NCI-H1436 (cell line): ENCODE measurements around the gene TMEM201.

ENCODE experiments used
- DNase-seq: peaks from one replicate; lab custom pipeline; 2025; lab: John Stamatoyannopoulos, UW

Gene TMEM201

GRCh38 chr1:9580942-9581341 lies 7.8 kb upstream of the TMEM201 start:
- no peak for DNase-seq

GRCh38 chr1:9586147-9586766 lies 2.5 kb upstream of the TMEM201 start:
- no peak for DNase-seq

DNA sequence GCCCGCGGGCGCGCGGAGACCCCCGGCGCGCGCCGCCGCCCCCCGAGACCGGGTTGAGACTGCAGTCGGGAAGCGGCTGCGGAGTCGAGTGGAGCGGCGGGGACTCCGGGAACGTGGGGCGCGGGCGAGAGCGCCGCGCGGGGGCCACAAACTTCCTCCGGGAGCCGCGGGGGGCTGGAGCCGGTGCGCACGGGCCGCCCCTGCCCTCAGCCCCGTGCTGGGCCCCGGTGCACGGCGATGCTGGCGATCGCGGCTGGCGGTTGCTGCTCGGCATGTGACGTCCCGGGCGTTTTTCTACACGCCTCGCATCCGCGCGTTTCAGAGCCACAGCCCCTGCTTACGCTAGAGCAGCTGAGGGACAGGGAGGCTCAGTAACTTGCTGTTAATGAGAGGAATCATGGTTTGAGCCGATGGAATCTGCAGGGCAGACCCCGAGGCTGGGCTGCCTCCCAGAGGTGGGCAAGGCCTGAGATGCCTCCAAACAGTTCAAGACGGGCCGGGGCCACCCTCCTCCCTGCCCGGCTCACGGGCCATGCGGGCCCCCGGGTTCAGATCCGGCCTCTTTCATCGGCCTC lies 520 bp downstream of the TMEM201 start:
- DNase-seq: no peak

DNA sequence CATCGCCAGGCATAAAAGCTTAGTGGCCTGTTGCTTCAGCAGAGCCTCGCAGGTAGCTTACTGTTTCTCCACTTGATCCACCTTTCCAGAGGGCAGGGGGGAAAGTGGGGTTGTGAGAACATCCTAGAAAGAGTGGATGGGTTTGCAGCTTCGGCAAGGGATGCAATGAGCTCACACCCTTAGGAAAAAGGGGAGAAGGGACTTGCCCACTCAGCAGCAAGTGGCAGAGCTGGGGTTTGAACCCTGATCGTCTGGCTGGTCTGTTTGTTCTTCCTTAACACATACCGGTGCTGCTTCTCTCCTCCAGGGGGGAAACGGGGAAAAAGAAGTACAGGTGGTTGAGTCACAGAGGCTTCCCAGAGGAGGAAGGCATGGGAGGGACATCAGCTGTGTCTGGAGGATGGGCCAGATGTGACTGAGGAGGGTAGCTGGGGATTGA lies 1.0 kb downstream of the TMEM201 start:
- no peak for DNase-seq

DNA sequence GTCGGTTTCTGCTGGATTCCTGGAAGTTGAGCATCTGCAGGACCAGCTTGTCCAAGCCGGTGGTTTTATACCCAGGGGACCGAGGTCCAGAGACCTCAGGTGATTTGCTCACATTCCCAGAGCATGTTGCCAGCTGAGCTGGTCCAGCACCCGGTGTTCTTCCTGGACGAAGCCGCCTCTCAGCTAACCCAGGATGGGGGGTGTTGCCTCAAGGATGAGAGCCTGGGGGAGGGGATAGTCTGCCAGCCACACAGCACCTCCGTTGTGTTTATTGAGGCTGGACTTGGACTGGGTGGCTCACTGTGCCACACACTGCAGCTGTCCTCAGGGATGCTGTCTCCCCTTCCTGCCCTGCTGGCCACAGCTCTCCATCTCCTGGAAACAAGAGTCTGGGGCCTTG lies 1.5 kb downstream of the TMEM201 start:
- DNase-seq: no peak

DNA sequence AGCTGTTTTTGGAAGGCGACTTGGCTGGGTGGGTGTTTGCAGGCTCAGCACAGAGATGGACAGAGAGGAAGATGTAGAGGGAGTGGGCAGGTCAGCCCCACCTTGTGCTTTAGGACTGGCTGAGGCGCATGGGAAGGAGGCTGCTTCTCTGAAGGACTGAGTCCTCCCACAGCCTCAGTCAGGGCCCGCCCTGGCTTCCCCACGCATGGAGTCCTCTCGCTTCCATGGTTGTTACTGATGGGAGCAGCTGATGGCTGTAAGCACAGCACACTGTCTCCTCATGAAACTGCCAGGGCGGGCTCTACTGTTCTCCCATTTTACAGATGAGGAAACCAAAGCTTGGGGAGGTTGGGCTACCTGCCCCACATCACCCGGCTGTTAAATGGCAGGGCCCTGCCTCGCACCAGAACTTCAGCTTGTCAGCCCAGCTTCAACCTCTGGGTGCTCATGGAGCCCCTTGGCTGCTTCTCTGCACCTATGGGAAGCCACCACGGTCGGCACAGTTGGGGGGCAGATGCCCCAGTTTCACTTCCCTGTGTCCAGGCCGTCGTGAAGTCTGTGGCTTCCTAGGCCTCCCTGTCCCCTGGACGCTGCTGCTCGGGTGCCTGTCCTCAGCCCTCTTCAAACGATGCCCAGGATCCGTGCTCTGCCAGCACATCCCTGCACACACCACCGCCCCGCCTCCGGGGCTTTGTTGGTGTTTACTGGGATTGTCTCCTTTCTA lies 2.4 kb downstream of the TMEM201 start:
- no peak for DNase-seq

DNA sequence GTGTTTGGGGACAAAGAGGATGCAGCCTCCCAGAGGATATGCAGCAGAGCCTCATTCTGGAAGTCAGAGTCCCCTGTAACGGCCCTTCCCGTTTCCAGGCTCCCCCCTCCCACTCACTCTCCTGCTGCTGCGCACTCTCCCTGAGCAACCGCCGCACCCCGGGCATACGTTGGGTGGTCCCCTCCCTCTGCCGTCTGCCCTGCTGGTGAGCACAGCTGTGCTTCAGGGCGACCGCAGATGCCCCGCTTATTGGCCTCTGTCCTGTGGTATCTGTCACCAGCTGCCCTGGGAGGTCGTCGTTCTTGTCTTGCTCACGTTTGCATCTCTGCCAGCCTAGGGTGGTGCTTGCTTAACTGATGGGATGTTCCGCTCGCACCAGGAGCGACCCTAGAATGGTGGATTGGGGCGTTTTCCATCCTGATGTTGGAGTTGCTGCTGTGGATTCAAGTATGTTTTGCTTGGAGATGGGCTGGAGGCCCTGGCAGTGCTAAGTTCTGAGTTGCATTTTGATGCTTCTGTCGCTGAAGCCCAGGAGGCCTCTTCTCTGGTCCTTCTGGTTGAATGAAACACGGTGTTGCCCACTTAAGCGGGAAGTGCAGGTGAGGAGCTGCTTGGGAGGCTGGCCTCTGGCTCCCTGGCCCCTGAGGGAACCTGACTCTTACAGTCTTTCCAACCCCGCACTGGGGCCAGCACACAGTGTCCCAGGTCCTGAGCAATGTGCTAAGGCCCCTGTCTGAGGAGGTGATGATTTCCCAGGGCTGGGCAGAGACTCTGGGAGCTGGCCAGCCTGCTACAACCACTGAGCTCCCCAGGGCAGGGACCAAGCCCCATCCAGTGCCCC lies 3.2 kb downstream of the TMEM201 start:
- DNase-seq: no peak

- no peak for DNase-seq
Measured at GRCh38 chr1:9592510-9593075, 3.9 kb downstream of the TMEM201 start.

- DNase-seq: no peak
Measured at GRCh38 chr1:9593147-9593491, 4.4 kb downstream of the TMEM201 start.

GRCh38 chr1:9593492-9594465 lies 5.1 kb downstream of the TMEM201 start:
- peak; percentile 87 for DNase-seq

DNA sequence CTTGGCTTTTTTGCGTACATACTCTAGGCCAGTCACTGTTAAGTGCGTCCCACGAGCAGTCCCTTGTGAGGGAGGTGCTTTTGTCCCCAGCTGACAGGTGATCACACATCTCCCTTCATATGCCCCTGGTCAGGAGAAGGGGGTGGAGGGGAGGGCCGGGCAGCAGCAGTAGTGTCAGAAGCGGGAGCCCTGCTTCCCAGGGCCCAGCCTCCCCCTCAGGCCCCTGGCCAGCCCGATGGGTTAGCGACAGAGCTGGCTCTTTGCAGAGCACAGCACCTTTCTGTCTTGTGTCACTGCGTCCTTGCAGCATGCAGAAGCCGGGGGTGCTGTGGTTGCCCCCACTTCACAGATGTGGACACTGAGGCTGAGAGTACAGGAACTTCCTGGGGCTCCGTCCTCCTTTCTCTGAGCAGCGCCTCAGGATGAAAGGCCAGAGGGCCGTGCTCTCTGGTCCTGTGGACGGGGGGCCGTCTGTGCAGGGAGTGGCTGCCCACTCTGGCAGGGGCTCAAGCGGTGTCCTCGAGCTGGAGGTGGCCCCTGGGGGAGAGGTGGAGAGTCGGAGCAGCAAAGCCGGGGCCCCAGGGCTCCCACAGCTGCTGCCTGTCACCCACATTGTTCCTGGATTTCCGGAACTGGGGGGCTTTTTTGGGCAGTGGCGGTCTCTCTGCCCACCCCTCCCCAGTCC lies 5.9 kb downstream of the TMEM201 start:
- DNase-seq: no peak

DNA sequence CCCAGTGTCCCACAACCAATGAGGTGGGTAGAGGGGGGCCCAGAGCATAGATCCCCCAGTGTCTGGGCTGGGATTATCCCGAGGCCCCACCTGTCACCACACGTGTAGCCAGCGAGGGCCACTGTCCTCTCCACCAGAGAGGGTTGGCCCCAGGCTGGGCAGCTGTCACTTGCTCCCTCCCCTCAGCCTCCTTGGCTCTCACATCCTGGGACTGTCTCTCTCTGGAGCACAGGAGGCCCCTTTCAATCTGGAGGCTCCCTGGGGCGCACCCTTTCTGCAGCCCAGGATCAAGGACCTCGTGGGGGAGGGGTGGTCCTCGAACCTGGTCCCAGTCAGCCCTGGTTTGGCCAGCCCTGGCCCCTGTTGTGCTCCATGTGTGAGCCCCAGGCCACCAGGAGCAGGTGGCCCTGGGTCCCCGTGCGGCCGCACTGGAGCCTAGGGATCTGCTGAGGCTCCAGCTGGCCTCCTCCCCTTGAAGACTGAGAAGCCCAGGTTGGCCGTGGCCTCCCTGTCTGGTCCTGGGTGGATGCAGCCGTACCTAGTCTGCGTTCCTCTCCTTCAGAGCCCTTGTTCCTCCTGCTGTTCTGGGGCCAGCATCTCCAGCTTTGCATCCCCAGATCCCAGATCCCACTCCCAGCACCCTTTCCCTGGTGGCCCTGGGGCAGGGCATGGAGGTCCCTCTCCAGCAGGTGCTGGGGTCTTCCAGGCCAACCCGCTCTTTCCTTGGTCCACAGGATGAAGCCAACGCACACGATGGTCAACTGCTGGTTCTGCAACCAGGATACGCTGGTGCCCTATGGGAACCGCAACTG lies 6.7 kb downstream of the TMEM201 start:
- DNase-seq: no peak

DNA sequence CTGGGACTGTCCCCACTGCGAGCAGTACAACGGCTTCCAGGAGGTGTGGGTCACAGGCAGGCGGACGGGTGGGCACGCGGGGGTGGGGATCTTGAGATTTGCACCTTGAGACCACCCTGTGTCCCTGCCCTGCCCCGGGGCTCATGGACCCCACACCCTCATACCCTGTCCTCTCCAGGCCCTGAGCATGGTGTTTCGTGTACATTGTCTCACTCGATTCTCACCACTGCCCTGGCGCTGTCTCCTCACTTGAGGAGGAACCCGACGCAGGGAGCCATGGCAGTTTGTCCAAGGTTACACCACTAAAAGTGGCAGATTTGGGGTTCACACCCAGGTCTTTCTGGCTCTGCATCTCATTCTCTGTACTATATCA lies 7.2 kb downstream of the TMEM201 start:
- no peak for DNase-seq

GRCh38 chr1:9596415-9597123 lies 7.9 kb downstream of the TMEM201 start:
- no peak for DNase-seq

GRCh38 chr1:9597361-9598315 lies 8.9 kb downstream of the TMEM201 start:
- no peak for DNase-seq

- no peak for DNase-seq
Measured at GRCh38 chr1:9598316-9598700, 9.6 kb downstream of the TMEM201 start.

DNA sequence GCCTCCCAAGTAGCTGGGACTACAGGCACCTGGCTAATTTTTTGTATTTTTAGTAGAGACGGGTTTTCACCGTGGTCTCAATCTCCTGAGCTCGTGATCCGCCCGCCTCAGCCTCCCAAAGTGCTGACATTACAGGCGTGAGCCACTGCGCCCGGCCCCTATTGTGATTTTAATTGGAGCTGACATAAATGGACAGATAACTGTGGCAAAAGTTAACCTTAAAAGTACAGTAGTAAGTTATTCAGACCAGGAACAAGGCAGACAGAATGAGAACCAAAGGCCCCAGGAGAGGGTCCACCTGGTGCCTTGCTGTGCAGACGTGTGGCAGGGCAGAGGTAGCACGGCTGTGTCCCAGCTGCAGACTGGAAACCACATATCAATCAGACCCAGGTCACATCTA lies 11.0 kb downstream of the TMEM201 start:
- no peak for DNase-seq
